Breast epithelium (tissue), 3 donors: ENCODE results near the gene SYNE2.

Source experiments
- CTCF ChIP-seq, 3 donors: fragments of 450-650 bp; IDR thresholded peaks; one replicate each; pipeline ENCODE4 v1.5.1; 2016 to 2017; ENCODE audit warnings: antibody characterized with exemption in 3 of 3, mild to moderate bottlenecking in 3 of 3, moderate library complexity in 3 of 3
- POLR2AphosphoS5 ChIP-seq, 3 donors: sonication (generic); formaldehyde crosslinking; IDR thresholded peaks; one replicate each; pipeline ENCODE4 v1.6.1; 2017; ENCODE audit warnings: antibody characterized with exemption in 3 of 3

- TF ChIP-seq CTCF (IDR thresholded peaks at IDR 0.05) (no peak), POLR2AphosphoS5 (IDR thresholded peaks at IDR 0.05) (no peak)
Measured at GRCh38 chr14:64185184-64185583, 332.4 kb downstream of the SYNE2 start.
